CD4-positive, alpha-beta T cell treated with Interleukin-17A for 4 hours (primary cell): Measurements from ENCODE around the gene TMEM143.
"Not testable (repeated sequence)": the region's sequence is repeated elsewhere in the genome, so short reads cannot be mapped to it uniquely, and the experiment has no call there.

ENCODE experiments used
- DNase-seq: peaks from one replicate; pipeline ENCODE4 v3.0.0-alpha.2; 2020; ENCODE audit warnings: mixed read lengths

The TMEM143 gene

DNA sequence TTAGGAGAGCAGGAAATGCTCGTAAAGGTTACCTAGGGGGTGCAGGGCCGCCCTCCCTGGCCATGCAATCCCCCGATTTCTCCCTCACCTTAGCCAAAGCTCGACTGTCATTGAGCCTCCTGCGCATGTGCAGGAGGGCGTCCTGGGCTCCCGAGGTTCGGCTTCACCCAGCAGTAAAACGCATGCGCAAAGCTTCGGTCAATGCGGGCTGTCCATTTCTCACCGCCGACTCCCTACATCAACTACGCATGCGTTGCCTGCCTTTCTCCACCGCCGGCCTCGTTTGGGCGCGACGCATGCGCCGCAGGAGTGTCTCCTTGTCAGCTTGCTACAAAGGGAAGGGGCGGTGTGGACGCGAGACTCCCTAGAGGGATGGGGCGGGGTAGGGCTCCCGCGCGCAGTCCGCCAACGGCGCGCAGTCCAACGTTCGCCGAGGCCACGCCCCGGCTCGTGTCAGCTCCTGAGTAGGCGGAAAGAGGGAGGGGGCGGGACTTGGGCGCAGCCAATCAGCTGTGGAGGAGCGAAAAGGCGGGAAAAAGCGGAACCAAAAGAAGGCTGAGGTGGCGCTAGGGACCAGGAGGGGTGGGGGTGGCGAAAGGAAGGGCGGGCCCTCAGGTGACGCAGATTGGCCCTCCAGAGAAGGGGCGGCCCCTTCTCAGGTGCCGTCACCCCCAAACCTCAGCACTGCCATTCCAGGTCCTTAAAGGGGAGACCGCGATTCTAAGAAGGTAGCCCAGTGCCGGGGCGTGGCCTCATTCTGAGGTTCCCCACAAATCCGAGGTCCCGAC is at the start of gene TMEM143, which contains the start of gene SYNGR4:
TSS of gene TMEM143 (minus strand) at position 131 of the 788 bp plus-strand sequence. CDS start at position 111, 20 bp downstream.
TSS of gene SYNGR4 (plus strand) at position 558 of the 788 bp plus-strand sequence. CDS start 1,476 bp downstream, outside the sequence.
- peak; percentile 99 for DNase-seq

DNA sequence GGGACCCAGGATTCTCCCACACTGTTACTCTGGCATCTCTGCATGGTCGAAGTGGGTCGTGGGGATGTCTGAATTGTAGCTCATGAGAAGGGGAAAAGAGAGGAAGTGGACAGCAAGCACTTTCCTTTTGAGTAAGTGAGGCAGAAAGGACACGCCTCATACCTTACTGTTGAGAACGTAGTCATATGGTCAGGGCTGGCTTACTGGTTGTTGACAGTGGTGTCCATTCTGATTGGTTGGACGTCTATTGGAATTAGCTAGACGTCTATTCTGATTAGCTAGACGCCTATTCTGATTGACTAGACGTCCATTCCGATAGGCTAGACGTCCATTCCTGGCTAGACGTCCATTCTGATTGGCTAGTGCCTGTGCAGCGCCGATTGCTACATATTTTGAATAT is 42.1 kb upstream of the TMEM143 start:
- DNase-seq = no peak

DNA sequence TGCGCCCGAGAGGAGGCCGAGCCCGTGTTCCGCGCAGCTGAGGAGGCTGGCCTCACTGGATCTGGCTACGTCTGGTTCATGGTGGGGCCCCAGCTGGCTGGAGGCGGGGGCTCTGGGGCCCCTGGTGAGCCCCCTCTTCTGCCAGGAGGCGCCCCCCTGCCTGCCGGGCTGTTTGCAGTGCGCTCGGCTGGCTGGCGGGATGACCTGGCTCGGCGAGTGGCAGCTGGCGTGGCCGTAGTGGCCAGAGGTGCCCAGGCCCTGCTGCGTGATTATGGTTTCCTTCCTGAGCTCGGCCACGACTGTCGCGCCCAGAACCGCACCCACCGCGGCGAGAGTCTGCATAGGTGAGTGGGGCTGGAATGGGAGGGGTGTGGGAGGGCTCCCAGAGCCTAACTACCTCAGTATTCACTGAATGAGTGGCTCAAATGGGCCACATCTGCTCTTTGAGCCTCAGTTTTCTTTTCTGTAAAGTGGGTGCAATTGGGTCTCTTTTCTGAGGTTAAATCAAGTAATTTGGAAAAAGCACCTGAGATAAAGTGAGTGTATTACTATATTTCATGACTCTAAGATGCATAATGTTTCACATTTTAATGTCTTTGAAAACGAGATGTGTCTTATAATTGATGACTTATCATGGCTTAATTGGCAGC is 41.4 kb upstream of the TMEM143 start:
- no peak for DNase-seq

DNA sequence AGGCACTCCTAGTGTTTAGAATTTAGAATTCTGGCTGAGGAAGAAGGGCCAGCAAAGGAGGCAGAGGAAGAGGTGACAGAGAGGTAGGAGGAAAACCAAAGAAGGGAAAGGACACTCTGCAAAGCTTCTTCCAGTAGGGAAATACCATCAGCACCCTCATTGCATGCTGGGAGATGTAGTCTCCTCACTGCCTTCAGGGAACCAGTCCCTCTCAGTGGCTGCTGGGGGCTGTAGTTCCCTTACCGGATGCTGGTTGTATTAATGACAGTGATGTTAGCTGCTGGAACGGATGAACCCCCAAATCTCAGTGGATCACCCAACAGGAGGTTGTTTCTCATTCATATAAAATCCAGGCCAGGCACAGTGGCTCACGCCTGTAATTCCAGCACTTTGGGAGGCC is 39.9 kb upstream of the TMEM143 start:
- peak; percentile 54 for DNase-seq

DNA sequence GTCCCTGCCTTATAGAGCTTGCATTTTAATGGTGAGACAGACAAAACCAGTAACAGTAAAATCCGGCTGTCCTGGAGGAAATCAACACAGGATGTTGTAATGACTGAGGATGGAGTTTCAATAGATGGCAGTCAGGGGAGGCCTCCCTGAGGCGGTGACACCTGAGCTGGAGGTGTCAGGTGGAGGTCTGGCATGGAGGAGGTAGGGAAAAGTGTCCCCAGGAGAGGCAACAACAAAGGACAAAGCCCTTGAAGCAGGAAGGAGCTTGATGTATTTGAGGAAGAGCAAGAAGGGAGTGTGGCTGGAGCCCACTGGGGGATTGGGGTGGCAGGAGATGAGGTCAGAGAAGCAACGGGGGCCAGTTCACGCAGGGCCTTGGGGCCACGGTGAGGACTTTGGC is 37.5 kb upstream of the TMEM143 start:
- DNase-seq = no peak

DNA sequence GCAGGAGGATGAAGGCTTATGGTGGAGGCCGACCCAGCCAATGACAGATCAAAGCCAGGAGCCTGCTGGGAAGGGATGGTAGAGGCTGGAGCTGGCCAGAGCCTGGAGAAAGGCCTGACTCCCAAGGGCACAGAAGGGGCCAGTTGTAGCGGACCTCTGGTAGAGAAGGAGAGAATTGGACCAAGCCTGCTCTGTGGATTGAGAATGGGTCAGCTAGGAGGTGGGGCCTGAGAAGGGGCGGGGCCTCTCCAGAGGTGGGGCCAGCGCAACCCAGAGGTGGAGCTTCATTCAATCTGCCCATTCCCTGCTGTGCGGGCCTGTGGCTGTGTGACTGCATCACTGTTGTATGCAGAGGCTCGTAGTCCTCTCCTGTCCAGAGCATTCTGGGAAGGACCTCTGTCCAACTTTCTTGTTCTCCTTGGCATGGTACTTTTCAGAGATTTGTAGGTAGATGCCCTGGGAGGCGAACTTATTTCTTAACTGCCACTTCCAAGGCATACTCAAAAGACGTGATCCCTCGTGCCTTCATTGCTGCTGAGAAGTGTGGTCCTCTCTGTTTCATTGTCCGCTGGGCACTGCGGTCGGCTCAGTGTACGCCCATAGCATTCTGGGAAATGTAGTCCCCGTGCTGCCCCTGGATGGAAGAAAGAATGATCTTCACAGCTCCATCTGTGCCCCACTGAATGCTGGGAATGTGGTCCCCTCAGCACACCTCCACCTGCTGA is 36.4 kb upstream of the TMEM143 start:
- DNase-seq = peak; percentile 40

DNA sequence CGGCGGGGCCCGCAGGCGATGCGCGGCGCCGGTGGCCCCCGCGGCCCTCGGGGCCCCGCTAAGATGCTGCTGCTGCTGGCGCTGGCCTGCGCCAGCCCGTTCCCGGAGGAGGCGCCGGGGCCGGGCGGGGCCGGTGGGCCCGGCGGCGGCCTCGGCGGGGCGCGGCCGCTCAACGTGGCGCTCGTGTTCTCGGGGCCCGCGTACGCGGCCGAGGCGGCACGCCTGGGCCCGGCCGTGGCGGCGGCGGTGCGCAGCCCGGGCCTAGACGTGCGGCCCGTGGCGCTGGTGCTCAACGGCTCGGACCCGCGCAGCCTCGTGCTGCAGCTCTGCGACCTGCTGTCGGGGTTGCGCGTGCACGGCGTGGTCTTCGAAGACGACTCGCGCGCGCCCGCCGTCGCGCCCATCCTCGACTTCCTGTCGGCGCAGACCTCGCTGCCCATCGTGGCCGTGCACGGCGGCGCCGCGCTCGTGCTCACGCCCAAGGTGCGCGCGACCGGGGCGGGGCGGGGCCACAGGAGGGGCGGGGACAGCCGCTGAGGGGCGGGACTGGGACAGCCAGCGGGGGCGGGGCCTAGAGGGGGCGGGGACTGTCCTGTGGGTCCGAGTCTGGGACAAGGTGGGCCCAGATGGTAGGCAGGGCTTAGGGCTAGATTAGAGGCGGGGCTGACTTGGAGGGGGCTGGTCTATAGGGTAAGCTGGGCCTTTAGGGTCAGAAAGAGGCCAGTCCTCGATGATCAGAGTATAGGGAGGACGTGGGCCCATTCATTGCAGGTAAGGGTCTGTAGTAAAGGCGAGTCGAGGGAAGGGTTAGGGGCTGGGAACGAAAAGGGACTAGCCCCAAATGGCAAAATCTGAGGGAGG is 34.9 kb upstream of the TMEM143 start:
- peak; percentile 85 for DNase-seq

DNA sequence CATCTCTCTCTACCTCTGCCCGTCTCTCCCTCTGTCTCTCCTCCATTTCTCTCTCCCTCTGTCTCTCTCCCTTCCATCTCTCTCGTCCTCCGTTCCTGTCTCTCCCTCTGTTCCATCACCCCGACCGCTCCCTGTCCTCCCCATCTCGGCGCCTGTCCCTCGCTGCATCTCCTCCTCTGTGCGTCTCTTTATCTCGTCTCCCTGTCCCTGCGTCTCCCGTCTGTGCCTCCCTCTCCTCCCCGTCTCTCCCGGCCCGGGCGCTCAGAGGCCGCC is 34.3 kb upstream of the TMEM143 start:
- DNase-seq = no peak

DNA sequence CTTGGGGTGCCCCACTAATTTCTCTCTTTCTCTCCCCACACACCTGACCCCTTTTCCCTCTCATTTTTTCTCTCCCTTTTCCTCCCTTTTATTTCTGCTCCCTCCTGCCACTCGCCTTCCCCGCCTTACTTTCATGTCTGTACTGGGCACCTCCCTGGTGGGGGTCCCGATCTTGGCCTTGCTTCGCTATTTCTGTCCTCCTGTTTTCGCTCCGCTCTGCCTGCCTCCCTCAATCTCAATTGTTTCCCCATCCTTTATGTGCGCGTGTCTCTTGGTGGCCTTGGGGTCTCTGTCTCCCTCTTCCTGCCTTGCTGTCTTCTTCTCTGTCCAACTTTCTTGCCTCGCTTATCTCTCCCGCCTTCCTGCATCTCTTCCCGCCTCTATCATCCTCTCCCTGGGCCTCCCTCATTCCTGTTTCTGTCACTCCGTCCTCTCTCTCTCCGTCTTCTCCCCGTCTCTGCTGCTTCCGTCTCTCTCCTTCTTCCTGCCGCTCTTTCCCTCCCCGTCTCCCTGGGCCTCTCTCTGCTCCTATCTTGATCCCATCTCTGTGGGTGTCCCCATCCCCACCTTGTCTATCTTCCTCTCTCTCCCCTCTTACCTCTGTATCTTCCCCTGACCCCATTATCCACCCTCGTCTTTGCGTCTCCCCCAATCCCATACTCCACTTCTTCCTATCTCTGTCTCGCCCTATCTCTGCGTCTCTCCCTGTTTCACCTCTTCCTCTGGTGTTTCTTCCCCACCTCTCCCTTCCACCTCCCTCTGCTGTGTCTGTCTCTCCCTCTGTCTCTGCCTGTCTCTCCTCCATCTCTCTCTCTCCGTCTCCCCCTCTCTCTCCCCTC is 33.7 kb upstream of the TMEM143 start:
- no peak for DNase-seq

DNA sequence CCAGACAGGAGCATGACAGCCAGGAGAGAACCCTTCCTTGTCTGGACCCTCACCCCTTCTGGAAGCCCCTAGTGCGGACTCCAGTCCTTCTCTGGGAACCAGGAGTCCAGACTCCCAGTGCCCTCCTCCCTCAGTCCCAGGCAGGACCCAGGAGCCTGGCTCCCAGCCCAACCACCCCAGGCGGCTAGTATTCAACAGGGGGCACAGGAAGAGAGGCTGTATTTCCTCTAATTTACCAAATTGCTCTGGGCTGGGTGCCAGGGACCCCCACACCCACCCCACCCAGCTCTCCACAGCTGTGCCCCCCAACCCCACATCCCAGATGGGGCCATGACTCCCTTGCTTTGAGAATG is 33.1 kb upstream of the TMEM143 start:
- DNase-seq = no peak

DNA sequence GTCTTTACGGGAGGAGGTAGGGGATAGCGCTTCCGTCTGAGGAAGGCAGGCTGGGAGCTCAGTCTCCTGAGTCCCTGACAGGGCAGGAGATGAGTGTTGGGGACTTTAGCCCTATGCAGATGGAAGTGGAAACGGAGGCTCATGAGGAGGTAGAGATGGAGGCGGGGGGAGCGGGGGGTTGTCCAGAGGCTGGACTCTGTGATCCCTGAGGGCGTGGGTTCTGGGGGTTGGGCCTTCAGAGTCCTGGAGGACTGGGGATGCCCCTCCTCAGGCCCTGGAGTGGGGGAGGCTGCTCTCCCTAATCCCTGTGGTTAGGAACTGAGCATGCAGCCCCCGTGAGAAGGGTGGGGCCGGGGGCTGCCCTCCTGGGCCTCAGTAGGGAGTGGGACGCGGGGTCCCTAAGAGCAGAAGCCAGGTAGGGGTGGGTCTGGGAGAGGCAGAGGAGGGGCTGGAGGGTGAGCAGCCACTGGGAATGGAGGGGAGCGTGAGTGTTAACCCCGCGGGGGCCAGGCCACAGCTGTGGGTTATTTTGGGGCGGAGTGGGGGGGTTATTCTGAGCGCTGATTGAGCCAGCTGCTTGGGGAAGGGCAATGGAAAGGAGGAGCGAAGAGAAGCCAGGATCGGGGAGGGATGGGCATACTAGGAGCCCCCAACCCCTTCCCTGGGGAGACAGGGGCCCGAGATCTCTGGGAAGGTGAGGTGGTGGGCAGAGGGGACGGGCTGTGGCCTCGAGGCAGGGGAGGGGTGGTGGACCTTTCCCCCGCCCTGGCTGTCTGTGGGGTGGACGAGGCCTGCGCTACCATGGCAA is 32.5 kb upstream of the TMEM143 start:
- no peak for DNase-seq

DNA sequence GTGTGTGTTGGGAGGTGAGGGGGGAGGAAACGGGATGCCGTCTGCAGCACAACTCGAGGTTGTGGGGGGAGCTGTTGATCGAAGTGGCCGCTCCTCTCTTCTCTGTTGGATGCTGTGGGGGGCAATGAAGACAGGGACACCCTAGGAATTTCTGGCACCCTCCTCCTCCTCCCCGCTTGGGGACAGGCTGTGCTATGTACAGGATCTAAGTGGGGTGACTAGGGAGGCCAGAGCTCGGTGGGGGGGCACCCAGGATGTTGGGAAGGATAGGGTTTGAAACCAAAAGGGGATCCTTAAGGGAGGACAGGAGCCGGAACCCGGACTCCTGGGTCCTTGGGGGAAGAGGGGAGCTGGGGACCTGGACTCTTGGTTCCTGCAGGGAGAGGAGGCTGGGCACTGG is 31.8 kb upstream of the TMEM143 start:
- DNase-seq = no peak

DNA sequence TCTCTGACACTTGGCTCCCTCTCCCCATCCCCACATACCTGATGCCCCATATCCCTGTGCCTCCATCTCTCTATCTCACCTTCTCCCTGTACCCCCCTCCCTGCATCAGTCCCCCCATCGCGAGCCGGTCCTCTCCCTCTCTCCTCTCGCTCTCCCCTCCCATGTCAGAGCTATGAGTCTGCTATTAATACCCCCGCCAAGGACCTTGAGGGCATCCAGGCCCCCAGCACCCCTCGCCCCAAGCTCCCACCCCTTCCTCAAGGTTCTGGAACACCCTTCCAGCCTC is 31.4 kb upstream of the TMEM143 start:
- DNase-seq = no peak

DNA sequence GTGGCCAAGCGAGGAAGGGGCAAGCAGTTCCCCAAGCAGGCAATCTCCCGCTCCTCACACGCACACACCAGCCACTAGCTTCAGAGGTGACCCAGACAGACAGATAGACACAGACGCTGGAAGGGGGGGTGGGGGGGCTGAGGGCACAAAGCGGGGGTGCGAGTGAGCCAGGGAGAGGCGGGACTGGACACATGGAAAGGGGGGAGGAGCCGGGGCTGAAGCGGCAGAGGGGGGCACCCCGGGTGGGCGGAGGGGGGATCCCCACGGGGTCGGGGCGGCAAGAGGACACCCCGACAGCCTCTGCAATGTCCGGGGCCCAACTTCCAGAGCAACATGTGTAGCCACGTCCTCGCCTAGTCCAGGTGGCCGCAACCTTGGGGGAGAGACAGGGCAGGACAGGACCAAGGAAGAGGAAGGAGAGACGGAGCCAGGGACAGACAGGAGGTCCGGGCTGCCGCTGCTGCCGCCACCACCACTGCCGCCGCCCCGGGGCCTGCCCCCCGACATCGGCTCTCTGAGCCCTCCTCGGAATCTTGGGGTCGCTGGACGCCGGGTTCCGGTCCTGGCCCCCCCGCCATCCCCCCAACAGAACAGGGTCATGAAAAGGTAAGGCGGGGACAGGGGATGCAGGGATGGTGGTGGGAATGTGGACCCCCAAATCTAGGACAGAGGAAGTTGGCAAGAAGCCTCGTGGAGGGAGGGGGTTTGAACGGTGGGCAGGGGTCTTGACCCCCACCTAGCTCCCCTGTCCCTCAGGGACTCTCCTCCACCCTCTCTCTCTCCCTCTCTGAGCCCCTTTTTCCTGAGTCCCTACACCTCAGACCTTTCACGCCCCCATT is 30.8 kb upstream of the TMEM143 start:
- DNase-seq = peak; percentile 14

DNA sequence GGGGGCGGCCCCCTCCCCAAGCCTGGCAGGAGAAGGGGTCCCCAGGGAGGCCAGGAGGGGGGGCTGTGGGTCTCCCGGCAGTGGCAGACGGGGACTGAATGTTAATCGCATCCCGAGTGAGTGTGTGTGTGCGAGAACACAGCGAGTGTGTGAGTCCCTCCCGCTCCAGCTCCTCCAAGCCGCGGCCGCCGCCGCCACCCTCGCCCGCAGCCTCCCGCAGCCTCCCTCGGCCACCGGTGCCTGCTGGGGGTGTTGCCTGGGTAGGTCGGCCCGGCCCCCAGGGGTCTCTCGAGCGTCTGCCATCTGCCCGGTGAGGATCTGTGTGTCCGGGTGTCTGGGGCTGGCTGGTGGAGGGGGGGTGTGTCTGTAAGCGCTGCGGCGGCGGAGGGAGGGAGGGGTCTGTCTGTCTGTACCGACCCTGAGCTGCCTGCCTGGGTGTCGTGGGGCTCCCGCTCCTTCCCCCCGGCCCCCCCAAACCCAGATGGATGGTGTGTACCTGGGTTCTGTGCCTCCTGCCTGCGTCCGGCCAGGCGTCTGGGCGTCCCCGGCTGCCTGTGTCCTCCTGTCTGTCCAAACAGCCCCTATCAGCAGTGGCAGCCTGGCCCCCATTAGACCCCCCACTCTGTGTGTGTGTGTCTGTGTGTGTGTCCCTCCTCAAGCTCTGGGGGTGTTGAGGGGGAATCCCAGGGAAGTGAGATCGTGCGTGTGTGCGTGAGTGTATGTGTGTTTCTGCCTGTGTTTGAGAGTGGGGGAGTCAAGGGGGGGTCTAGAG is 30.0 kb upstream of the TMEM143 start, which contains the start of gene GRIN2D:
TSS of gene GRIN2D (plus strand) at position 110 of the 772 bp plus-strand sequence. CDS start 4,725 bp downstream, outside the sequence.
- DNase-seq = peak; percentile 46

DNA sequence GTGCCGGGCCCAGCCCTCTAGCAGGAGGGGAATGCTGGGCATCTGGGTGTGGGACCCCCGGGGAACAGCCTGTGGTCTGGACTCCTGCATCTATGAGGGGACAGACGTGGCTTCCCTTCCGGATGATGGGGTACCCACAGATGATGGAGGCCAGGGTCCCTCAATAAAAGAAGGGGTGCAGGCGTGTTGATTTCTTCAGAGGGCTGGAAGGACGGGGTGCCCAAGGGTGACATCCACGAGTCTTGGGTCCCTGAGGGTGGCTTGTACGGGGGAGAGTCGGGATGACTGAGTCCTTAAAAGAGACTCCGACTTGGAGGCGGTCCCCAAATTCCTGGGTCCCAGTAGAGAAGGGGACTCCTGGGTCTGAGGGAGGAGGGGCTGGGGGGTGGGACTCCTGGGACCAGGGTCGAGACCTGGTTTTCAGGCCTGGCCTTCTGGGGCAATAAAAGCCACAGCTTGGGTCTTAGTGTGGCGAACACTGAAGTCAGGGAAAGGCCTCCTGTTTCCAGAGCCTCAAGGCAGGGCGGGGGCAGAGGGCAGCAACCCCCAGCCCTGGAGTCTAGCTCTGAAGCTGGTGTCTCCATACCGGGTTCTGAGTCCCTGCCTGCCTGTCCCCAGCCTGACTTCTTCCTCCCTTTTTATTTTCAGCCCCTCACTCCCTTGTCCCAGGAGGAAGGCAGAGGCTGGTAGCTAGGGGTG is 29.3 kb upstream of the TMEM143 start:
- DNase-seq = no peak

DNA sequence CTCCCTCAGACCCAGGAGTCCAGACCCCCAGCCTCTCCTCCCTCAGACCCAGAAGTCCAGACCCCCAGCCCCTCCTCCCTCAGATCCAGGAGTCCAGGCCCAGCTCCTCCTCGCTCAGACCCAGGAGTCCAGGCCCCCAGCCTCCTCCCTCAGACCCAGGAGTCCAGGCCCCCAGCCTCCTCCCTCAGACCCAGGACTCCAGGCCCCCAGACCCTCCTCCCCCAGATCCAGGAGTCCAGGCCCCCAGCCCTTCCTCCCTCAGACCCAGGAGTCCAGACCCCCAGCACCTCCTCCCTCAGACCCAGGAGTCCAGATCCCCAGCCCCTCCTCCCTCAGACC is 28.2 kb upstream of the TMEM143 start:
- DNase-seq = not testable (repeated sequence)

DNA sequence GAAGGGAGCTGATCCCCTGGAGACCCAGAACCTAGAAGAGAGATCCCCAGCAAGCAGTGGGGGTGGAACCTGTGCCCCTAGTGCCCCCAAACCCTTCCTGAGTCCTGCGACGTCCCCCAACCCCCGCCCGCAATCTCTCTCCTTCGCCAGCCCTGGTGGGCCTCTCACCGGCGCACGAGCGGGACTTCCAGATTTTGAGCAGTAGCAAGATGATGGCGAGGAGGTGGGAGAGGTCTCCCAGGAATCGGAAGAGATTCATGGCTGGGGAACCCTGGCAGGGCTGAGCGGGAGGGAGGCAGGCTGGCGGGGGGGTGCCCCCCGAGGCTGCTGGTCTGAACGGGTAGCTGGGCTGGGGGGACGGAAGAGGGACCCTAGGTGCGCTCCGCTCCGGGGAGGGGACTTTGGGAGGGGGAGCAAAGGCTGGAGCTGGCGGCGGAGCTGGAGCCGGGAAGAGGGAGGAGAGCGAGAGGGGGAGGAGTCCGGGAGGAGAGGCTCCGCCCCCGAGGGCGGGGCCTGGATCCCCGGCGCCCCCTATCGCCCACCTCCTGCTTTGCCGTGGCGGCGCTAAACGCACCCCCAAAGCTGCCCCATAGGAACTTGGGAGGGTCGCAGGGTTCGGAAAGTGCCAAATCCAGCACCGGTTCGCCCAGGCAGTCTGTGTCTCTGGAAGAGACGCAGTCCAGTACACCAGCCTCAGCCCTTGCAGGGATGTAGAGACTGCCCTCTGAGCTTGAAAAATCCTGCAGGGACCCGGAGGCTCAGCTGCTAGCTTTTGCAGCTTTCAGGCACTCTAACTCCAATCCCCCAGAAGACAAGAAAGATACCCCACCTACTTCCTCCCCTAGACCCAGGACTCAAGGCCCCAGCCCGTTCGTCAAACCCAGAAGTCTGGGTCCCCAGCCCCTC is 27.6 kb upstream of the TMEM143 start, which contains the start of gene KDELR1:
TSS of gene KDELR1 (minus strand) at position 452 of the 906 bp plus-strand sequence. CDS start at position 259, 193 bp downstream.
- DNase-seq = peak; percentile 76
